OCI-LY3 (cell line): ENCODE measurements around the gene HYI.
"Not testable (repeated sequence)": the region's sequence is repeated elsewhere in the genome, so short reads cannot be mapped to it uniquely, and the experiment has no call there.

Experiments
- H2AFZ ChIP-seq: fragments of 200-600, 300-600 bp; shearing (Covaris generic); 2 replicates; pipeline ENCODE4 v1.6.0; 2014; ENCODE audit warnings: antibody characterized with exemption, low read depth, low read length
- H3K27ac ChIP-seq: fragments of 200-600, 300-600 bp; sonication (generic); 2 replicates; pipeline ENCODE4 v1.5.1; 2014; ENCODE audit warnings: mild to moderate bottlenecking, low read length, moderate library complexity, mixed read lengths
- H3K27me3 ChIP-seq: fragments of 200-600, 300-600 bp; sonication (generic); 2 replicates; pipeline ENCODE4 v1.6.1; 2014; ENCODE audit warnings: low read depth, low read length, mixed read lengths
- H3K36me3 ChIP-seq: fragments of 200-600, 300-600 bp; sonication (generic); replicated peaks from 2 replicates; pipeline ENCODE3; 2014; ENCODE audit warnings: low read depth, low read length, mixed read lengths
- H3K4me1 ChIP-seq: fragments of 300-600, 200-600 bp; sonication (generic); 2 replicates; pipeline ENCODE4 v1.6.1; 2014; ENCODE audit warnings: low read length, mixed read lengths
- H3K4me2 ChIP-seq: fragments of 200-600, 300-600 bp; sonication (generic); 2 replicates; pipeline ENCODE4 v1.6.1; 2014; ENCODE audit warnings: low read length, mixed read lengths
- H3K4me3 ChIP-seq: fragments of 300-600, 200-600 bp; sonication (generic); 2 replicates; pipeline ENCODE4 v1.5.1; 2014; ENCODE audit warnings: antibody characterized with exemption, mild to moderate bottlenecking, low read length, moderate library complexity
- H3K79me2 ChIP-seq: fragments of 300-600, 200-600 bp; shearing (Covaris generic); 2 replicates; pipeline ENCODE4 v1.6.1; 2014; ENCODE audit warnings: mild to moderate bottlenecking, low read length, mixed read lengths
- H3K9ac ChIP-seq: fragments of 300-600, 200-600 bp; shearing (Covaris generic); 2 replicates; pipeline ENCODE4 v1.6.0; 2014; ENCODE audit warnings: mild to moderate bottlenecking, low read length, moderate library complexity
- H3K9me3 ChIP-seq: fragments of 200-600, 300-600 bp; shearing (Covaris generic); 2 replicates; pipeline ENCODE4 v1.6.1; 2014; ENCODE audit warnings: low read length, mixed read lengths; ENCODE audit not compliant: insufficient read depth
- H4K20me1 ChIP-seq: fragments of 200-600, 300-600 bp; sonication (generic); 2 replicates; pipeline ENCODE4 v1.6.1; 2016; ENCODE audit warnings: low read length, mixed read lengths; ENCODE audit not compliant: insufficient read depth
- EZH2phosphoT487 ChIP-seq: fragments of 200-600 bp; shearing (Covaris generic); IDR thresholded peaks from 2 replicates; pipeline ENCODE4 v1.6.1; 2018; ENCODE audit warnings: antibody characterized with exemption, mixed run types, low read depth
- TF ChIP-seq, protein P1 (sequence below): fragments of 200-600, 300-600 bp; sonication (generic); IDR thresholded peaks from 2 replicates; pipeline ENCODE4 v1.5.1; 2014; ENCODE audit warnings: antibody characterized with exemption, low read length, low read depth

Gene HYI

DNA sequence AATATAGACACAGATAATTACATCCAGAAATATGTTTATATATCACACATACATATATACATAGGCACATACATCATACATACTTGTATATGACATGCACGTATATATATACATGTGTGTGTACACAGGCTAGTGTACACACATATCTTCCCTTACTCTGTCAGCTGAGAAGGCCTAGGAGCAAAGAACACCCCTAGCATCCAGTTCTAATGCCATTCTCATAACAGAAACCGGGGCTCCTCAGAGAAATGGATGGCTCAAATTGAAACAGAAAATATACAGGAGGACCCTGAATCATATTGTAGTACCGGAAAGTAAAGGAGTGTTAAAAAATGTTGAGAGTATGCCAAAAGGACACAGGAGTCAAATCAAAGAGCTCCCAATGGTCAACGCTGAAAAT lies 19.7 kb upstream of the HYI start:
- H3K9me3 ChIP-seq: no peaks in the 10 kb centered on the region
- no peak overlapping the region for H2AFZ ChIP-seq
- H3K4me3 ChIP-seq: no peak overlapping the region
- H3K79me2 ChIP-seq: no peaks in the 10 kb centered on the region
- H4K20me1 ChIP-seq: no peaks in the 10 kb centered on the region
- H3K4me2 ChIP-seq: no peak overlapping the region
- H3K4me1 ChIP-seq: no peaks in the 10 kb centered on the region
- H3K36me3 ChIP-seq: no peaks in the 10 kb centered on the region
- TF ChIP-seq EZH2phosphoT487: no peak
- TF ChIP-seq, protein P1, sequence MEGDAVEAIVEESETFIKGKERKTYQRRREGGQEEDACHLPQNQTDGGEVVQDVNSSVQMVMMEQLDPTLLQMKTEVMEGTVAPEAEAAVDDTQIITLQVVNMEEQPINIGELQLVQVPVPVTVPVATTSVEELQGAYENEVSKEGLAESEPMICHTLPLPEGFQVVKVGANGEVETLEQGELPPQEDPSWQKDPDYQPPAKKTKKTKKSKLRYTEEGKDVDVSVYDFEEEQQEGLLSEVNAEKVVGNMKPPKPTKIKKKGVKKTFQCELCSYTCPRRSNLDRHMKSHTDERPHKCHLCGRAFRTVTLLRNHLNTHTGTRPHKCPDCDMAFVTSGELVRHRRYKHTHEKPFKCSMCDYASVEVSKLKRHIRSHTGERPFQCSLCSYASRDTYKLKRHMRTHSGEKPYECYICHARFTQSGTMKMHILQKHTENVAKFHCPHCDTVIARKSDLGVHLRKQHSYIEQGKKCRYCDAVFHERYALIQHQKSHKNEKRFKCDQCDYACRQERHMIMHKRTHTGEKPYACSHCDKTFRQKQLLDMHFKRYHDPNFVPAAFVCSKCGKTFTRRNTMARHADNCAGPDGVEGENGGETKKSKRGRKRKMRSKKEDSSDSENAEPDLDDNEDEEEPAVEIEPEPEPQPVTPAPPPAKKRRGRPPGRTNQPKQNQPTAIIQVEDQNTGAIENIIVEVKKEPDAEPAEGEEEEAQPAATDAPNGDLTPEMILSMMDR: no peak
- no peak overlapping the region for H3K9ac ChIP-seq
- no peak overlapping the region for H3K27ac ChIP-seq
- H3K27me3 ChIP-seq: no peaks in the 10 kb centered on the region

GRCh38 chr1:43472463-43473151 lies 18.9 kb upstream of the HYI start:
- H3K4me1 ChIP-seq, H3K9ac ChIP-seq, H4K20me1 ChIP-seq, H3K27me3 ChIP-seq, H3K4me2 ChIP-seq, H3K9me3 ChIP-seq, H3K4me3 ChIP-seq, H3K36me3 ChIP-seq, H3K79me2 ChIP-seq, H2AFZ ChIP-seq, H3K27ac ChIP-seq: not testable (repeated sequence)

DNA sequence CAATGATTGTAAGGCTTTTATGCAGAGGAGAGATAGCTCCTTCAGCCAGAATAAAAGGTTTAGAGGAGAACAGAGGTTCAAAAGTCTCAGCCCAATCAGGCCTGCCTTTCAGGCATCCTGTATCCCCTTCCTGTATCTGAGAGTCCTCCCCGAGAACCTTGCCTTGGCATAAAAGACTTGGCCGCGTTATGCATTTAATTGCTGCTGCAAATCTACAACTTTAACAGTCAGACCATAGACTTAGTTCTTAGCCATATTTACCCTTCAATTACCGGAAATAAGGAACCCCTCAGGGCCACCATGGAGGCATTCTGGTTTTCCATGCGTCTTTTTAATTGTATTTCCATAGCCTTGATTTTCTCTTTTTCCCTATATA lies 18.3 kb upstream of the HYI start:
- Histone ChIP-seq H3K79me2 (no peaks in the 10 kb centered on the region), H3K4me2 (no peak overlapping the region), H3K36me3 (no peaks in the 10 kb centered on the region), H4K20me1 (no peaks in the 10 kb centered on the region), H3K9me3 (no peaks in the 10 kb centered on the region), H2AFZ (no peak overlapping the region), H3K4me3 (no peak overlapping the region), H3K4me1 (no peaks in the 10 kb centered on the region), H3K9ac (no peak overlapping the region), H3K27ac (no peak overlapping the region), H3K27me3 (no peaks in the 10 kb centered on the region)
- TF ChIP-seq, protein P1: no peak
- TF ChIP-seq EZH2phosphoT487: no peak

- no peak overlapping the region for H3K27ac ChIP-seq
- H3K4me3 ChIP-seq: no peak overlapping the region
- no peaks in the 10 kb centered on the region for H3K9me3 ChIP-seq
- no peaks in the 10 kb centered on the region for H3K4me1 ChIP-seq
- no peaks in the 10 kb centered on the region for H3K36me3 ChIP-seq
- no peaks in the 10 kb centered on the region for H3K79me2 ChIP-seq
- H3K27me3 ChIP-seq: no peaks in the 10 kb centered on the region
- no peaks in the 10 kb centered on the region for H4K20me1 ChIP-seq
- TF ChIP-seq, protein P1: no peak
- TF ChIP-seq EZH2phosphoT487: no peak
- H2AFZ ChIP-seq: no peak overlapping the region
- no peak overlapping the region for H3K9ac ChIP-seq
- H3K4me2 ChIP-seq: no peak overlapping the region
Observed at GRCh38 chr1:43469932-43470331, 16.2 kb upstream of the HYI start.
